ENCODE results near the gene CCDC92B. TPM values are rescaled to one million over a fixed set of nuclear protein-coding genes. Genes with fewer than 3 reads are reported as not detected.

CCDC92B gene
- polyA plus RNA-seq, 1 donor = 1.5 TPM

DNA sequence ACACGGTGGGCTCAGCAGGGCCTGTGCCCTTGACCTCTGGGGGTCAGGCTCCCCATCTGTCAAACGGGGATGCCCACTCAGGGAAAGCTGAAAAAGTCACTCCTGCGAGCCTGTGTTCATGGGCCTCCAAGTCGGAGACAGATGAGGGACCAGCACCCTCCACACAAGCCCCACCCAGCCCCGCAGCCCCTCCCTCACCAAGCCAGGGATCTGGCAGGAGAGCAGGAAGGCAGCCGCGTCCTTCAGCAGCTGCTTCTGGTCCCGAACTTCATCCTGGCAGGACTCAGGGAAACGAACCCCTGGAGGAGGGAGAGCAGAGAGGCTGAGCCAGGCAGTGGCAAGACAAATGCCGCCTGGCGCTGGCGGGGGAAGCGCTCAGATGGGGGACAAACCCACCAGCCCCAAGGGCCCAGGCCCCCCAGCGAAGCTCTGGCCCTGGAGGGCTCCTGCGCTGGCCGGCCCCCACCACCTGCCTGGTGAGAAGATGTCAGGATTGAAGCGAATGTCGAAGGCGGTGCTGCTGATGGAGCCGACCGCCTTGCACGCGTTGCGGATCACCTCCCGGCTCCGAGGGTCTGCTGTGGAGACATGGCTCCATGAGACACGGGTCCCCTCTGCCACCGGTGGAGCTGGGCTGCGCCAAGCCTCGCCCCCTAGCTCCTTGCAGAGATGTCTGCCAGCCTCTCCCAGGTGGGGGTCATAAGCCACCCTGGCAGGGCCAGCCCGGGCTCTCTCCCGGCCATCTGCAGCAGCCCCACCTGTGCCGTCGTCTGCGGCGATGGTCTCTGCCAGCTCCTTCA, 53.3 kb downstream of the CCDC92B start:
- Histone ChIP-seq H3K4me1 (ENCODE audit: control insufficient read depth, insufficient read depth, low read length) (no peaks in the 10 kb centered on the region), H3K9me3 (ENCODE audit: control insufficient read depth, low read depth, low read length) (peaks cover 11% of the 10 kb centered on the region), H3K27ac (ENCODE audit: low read length) (no peak overlapping the region), H3K27me3 (ENCODE audit: control insufficient read depth, insufficient read depth, low read length) (no peaks in the 10 kb centered on the region), H3K4me3 (ENCODE audit: low read length) (no peak overlapping the region), H3K36me3 (ENCODE audit: control insufficient read depth, insufficient read depth, low read length) (peaks cover 91% of the 10 kb centered on the region)
- WGBS (ENCODE audit: insufficient coverage, low lambda C conversion rate) = no CpG with 5 or more reads among the region's 36 CpGs
- DNase-seq = no peak

DNA sequence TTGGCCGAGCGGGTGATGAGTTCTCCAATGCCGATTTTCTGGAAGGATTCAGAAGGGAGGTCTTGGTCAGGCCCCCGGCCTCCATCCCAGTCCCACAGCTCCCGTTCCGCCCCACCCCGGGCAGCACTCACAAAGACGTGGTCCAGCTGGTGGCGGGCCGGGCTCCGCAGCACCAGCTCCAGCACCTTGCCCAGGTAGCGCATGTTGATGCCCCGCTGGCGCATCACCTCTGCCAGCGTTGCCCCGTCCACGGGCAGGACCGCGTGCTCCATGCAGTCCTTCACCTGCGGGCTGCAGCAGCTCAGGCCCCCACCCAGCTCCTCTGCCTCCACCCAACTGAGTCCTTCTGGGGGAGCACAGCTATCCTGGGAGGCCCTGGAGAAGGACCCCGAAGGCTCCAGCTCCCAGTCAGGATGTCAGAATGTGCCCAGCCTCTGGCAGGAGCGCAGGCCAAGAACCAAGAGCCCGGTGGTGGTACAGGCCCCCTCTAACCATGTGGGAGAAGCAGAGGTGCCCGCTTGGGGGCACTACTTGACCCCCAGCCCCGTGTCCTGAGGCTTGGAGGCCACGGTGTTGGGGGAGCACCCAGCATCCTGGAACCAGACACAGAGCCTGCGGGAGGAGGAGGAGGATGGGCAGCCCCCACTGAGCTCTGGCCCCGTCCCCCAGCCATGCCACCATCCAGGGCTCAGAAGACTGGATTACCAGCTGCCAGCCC, 54.0 kb downstream of the CCDC92B start:
- no CpG with 5 or more reads among the region's 28 CpGs for WGBS (ENCODE audit: insufficient coverage, low lambda C conversion rate)

DNA sequence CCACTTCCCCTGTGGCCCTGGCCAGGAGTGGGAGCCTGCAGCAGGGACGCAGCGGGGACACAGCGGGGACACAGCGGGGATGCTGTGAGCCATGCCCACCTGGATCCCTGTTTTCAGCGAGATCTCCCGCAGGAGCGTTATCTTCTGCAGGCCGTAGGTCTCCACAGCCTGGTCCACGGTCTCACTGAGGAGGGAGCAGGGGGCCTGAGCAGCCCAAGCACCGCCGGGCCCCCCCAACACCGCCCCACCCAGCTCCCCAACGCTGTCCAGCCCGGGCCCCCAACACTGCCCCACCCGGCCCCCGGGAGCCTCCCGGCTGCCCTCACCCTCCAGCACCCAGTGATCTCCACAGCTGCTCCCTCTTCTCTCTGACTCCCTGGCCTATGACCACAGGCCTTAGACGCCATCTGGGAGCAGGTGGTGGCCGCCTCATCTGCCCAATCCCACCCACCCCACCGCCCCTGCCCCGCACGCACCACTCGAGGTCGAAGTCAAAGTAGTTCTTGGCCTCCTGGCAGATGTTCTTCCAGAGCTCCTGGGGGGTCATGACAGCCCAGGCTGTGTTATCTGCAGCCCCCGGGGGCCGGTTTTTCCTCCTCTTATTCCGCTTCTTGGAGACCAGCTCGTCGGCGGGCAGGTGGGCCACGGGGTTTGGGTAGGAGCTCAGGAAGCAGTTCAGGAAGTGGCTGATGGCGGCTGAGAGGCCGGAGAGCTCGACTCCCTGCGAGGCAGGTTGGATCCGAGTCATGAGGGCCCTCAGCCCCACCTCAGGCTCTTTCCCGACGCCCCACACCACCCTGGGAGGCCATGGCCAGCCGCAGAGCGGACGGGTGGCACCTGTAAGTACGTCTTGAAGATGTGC, 54.8 kb downstream of the CCDC92B start:
- Histone ChIP-seq H3K27ac (ENCODE audit: low read length) (no peak overlapping the region), H3K36me3 (ENCODE audit: control insufficient read depth, insufficient read depth, low read length) (peaks cover 91% of the 10 kb centered on the region), H3K4me3 (ENCODE audit: low read length) (no peak overlapping the region), H3K4me1 (ENCODE audit: control insufficient read depth, insufficient read depth, low read length) (no peaks in the 10 kb centered on the region), H3K9me3 (ENCODE audit: control insufficient read depth, low read depth, low read length) (peaks cover 17% of the 10 kb centered on the region), H3K27me3 (ENCODE audit: control insufficient read depth, insufficient read depth, low read length) (no peaks in the 10 kb centered on the region)
- DNase-seq = no peak
- WGBS (ENCODE audit: insufficient coverage, low lambda C conversion rate) = no CpG with 5 or more reads among the region's 42 CpGs

More for the DNA sequence above, 54.0 kb downstream of the CCDC92B start:
- Histone ChIP-seq H3K4me1 (ENCODE audit: control insufficient read depth, insufficient read depth, low read length) (no peaks in the 10 kb centered on the region), H3K27ac (ENCODE audit: low read length) (no peak overlapping the region), H3K4me3 (ENCODE audit: low read length) (no peak overlapping the region), H3K9me3 (ENCODE audit: control insufficient read depth, low read depth, low read length) (peaks cover 13% of the 10 kb centered on the region), H3K36me3 (ENCODE audit: control insufficient read depth, insufficient read depth, low read length) (peaks cover 91% of the 10 kb centered on the region), H3K27me3 (ENCODE audit: control insufficient read depth, insufficient read depth, low read length) (no peaks in the 10 kb centered on the region)
- DNase-seq = no peak

DNA sequence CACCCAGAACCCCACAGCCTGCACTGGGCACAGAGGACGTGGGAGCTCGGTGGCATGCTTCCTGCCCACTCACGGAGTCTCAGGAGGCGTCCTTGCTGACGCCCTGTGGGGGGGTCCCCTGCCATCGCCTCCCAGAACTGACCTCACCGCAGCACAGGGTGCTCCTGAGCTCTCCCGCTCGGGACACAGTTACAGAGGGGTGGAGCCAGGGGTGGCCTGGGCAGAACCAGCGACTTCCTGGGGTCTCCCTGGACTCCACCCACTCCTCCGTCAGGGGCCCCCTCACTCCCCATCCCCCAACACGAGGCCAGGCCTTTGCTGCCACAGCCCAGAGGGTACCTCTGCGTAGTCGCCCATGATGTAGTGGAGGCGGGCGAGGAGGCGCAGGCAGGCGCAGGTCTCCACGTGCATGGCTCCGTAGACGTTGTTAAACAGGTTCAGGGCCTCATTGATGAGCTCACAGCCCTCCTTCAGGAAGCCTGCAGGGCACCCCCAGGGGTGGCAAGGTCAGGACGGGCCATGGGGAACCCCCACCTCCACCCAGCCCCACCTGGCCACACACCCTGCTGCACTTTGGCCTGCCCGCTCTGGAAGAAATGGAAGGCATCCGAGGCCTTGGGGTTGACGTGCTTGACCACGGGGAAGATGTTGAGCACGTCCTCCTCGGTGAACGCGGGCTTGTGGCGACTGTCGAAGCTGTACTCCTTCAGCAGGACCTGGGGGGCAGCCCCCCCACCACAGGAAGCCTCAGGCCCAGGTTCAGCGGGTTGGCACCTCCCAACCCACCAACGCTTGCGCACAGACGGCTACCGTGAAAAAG, 55.7 kb downstream of the CCDC92B start:
- Histone ChIP-seq H3K4me1 (ENCODE audit: control insufficient read depth, insufficient read depth, low read length) (no peaks in the 10 kb centered on the region), H3K9me3 (ENCODE audit: control insufficient read depth, low read depth, low read length) (peaks cover 17% of the 10 kb centered on the region), H3K4me3 (ENCODE audit: low read length) (no peak overlapping the region), H3K27ac (ENCODE audit: low read length) (no peak overlapping the region), H3K36me3 (ENCODE audit: control insufficient read depth, insufficient read depth, low read length) (peaks cover 91% of the 10 kb centered on the region), H3K27me3 (ENCODE audit: control insufficient read depth, insufficient read depth, low read length) (no peaks in the 10 kb centered on the region)
- no peak for DNase-seq
- WGBS (ENCODE audit: insufficient coverage, low lambda C conversion rate) = no CpG with 5 or more reads among the region's 37 CpGs

DNA sequence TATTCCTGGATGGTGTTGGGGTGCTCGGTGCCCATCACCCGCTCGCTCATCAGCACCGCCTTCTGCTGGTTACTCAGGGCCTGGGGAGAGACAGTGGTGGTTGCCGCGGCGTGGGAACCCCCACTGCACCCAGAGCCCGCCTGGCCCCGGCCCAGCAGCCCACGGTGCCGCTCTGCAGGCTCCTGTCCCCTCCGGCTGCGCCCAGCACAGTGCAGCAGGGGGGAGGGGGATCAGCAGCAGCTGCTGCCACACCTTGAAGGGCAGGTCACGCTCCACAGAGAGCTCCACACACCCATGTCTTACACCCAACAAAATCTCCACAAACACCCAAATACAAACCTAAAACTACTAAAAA, 56.7 kb downstream of the CCDC92B start:
- H3K4me1 ChIP-seq (ENCODE audit: control insufficient read depth, insufficient read depth, low read length) = no peaks in the 10 kb centered on the region
- no peak overlapping the region for H3K4me3 ChIP-seq (ENCODE audit: low read length)
- peaks cover 9% of the 10 kb centered on the region for H3K9me3 ChIP-seq (ENCODE audit: control insufficient read depth, low read depth, low read length)
- DNase-seq = no peak
- peaks cover 85% of the 10 kb centered on the region for H3K36me3 ChIP-seq (ENCODE audit: control insufficient read depth, insufficient read depth, low read length)
- no CpG with 5 or more reads among the region's 14 CpGs for WGBS (ENCODE audit: insufficient coverage, low lambda C conversion rate)
- no peak overlapping the region for H3K27ac ChIP-seq (ENCODE audit: low read length)
- no peaks in the 10 kb centered on the region for H3K27me3 ChIP-seq (ENCODE audit: control insufficient read depth, insufficient read depth, low read length)

DNA sequence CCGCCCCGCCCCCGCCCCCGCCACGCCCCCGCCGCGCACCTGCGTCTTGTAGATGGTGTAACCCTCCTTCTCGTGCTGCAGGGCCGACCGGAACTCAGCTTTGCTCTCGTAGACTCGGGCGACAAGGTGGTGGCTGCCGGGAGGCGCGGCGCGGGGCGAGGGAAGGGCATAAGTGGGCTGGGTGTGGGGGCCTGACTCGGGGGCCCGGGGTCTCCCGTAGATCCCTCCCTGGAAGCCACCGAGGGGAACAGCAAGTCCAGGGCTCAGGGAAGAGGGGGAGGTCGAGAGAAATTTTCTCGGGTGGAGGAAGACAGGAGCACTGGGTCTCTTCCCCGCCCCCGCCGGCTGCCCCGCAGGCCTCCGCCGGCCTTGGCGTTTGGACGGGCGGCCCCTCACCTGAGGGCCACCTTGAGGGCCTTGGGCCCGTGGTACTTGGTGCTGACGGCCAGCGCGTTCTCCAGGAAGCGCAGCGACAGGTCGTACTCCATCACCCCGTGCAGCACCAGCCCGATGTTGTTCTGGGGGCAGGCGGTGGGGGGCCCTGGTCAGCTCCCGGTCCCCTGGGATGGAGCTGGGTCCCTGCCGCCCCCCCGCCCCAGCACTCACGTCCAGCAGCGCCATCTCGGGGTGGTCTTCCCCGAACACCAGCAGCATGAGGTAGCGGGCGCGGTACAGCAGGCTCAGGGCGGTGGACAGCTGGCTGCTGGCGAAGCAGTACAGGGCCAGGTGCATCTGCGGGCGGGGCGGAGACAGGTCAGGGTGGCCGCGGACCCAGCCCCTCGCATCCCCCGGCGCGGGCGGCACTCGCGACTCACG, 57.3 kb downstream of the CCDC92B start:
- H3K36me3 ChIP-seq (ENCODE audit: control insufficient read depth, insufficient read depth, low read length) = peaks cover 79% of the 10 kb centered on the region
- H3K4me1 ChIP-seq (ENCODE audit: control insufficient read depth, insufficient read depth, low read length) = no peaks in the 10 kb centered on the region
- DNase-seq = no peak
- no peak overlapping the region for H3K4me3 ChIP-seq (ENCODE audit: low read length)
- H3K9me3 ChIP-seq (ENCODE audit: control insufficient read depth, low read depth, low read length) = peaks cover 9% of the 10 kb centered on the region
- H3K27ac ChIP-seq (ENCODE audit: low read length) = no peak overlapping the region
- H3K27me3 ChIP-seq (ENCODE audit: control insufficient read depth, insufficient read depth, low read length) = no peaks in the 10 kb centered on the region
- WGBS (ENCODE audit: insufficient coverage, low lambda C conversion rate) = no CpG with 5 or more reads among the region's 71 CpGs

DNA sequence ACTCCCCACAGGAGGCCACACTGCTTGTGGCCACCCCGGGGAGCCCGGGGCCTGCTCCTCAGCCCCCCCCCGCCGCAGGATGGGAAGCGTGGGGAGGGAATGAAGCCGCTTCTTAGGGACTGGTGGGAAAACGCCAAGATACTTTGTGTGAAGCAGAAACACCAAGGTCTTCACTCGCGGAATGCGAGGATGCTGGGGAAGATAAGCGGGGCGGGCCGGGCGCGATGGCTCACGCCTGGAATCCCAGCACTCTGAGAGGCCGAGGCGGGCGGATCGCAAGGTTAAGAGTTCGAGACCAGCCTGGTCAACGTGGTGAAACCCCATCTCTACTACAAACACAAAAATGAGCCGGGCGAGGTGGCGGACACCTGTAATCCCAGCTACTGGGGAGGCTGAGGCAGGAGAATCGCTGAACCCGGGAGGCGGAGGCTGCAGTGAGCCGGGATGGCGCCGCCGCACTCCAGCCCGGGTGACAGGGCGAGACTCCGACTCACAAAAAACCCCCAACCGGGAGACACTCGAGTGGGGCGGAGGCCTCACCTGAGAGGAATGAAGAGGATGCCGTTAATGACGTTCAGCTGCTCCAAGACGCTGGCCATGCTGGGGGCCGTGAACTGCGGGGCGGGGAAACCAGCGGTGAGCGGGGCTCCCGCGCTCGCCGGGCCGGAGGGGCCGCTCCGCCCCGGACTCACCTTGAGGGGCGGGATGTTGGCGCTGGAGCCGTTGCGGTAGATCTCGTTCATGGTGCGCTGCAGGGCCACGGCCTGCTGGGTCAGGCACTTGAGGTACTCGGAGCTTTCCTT, 58.2 kb downstream of the CCDC92B start:
- peaks cover 9% of the 10 kb centered on the region for H3K9me3 ChIP-seq (ENCODE audit: control insufficient read depth, low read depth, low read length)
- H3K27me3 ChIP-seq (ENCODE audit: control insufficient read depth, insufficient read depth, low read length) = no peaks in the 10 kb centered on the region
- peaks cover 70% of the 10 kb centered on the region for H3K36me3 ChIP-seq (ENCODE audit: control insufficient read depth, insufficient read depth, low read length)
- no peak for DNase-seq
- no peak overlapping the region for H3K4me3 ChIP-seq (ENCODE audit: low read length)
- WGBS (ENCODE audit: insufficient coverage, low lambda C conversion rate) = 100% methylated on average over 2 of the region's 62 CpGs
- no peaks in the 10 kb centered on the region for H3K4me1 ChIP-seq (ENCODE audit: control insufficient read depth, insufficient read depth, low read length)
- H3K27ac ChIP-seq (ENCODE audit: low read length) = no peak overlapping the region

DNA sequence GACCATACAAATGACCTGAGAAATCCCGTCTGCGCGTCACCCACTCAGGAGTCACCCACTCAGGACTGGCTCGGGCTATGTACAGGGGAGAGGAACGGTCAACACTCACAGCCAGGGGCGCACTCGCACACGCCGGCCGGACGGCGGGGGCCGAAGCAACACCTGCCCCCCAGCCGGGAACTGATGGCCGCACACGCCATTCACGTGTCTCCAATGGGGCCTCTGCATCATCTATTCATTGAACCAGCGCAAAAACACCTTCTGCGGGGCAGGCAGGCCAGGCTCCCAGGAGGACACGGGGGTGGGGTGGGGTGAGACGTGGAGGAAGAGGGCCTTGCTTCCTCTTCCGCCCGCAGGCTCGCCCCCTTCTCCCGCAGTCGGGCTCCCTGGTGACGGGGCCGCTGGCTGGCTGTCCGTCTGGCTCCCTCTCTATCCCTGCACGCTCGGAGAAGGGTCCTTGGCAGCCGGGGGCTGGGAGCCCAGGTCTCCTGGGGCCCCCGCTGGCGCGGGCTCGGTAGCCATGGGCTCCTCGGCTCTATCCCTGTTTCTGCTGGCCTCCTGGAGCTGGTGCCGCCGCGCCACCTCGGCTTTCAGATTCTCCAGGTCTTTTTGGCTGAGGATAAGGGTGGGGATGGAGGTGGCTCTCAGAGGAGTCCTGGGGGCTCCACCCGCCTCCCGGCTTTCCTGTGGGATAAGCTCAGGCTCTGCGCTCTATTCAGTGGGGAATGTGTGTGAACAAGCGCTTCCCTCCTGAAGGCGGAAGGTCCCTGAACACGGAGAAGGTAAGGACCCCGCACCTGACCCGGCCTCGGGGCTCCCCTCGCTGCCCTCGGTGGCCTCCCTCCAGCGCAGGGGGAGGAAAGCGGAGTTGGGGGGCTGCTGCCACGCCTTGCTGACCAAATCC, 59.0 kb downstream of the CCDC92B start:
- WGBS (ENCODE audit: insufficient coverage, low lambda C conversion rate) = no CpG with 5 or more reads among the region's 55 CpGs
- Histone ChIP-seq H3K36me3 (ENCODE audit: control insufficient read depth, insufficient read depth, low read length) (peaks cover 62% of the 10 kb centered on the region), H3K4me3 (ENCODE audit: low read length) (no peak overlapping the region), H3K27me3 (ENCODE audit: control insufficient read depth, insufficient read depth, low read length) (no peaks in the 10 kb centered on the region), H3K9me3 (ENCODE audit: control insufficient read depth, low read depth, low read length) (peaks cover 9% of the 10 kb centered on the region), H3K27ac (ENCODE audit: low read length) (no peak overlapping the region), H3K4me1 (ENCODE audit: control insufficient read depth, insufficient read depth, low read length) (no peaks in the 10 kb centered on the region)
- no peak for DNase-seq

Data from large intestine (tissue), 3 donors.